ENCODE data around the gene IGSF21.

IGSF21 gene

GRCh38 chr1:18419113-18419844 lies 311.7 kb downstream of the IGSF21 start:
- no peak for DNase-seq (ENCODE audit: low read depth)
- TF ChIP-seq, protein P1, sequence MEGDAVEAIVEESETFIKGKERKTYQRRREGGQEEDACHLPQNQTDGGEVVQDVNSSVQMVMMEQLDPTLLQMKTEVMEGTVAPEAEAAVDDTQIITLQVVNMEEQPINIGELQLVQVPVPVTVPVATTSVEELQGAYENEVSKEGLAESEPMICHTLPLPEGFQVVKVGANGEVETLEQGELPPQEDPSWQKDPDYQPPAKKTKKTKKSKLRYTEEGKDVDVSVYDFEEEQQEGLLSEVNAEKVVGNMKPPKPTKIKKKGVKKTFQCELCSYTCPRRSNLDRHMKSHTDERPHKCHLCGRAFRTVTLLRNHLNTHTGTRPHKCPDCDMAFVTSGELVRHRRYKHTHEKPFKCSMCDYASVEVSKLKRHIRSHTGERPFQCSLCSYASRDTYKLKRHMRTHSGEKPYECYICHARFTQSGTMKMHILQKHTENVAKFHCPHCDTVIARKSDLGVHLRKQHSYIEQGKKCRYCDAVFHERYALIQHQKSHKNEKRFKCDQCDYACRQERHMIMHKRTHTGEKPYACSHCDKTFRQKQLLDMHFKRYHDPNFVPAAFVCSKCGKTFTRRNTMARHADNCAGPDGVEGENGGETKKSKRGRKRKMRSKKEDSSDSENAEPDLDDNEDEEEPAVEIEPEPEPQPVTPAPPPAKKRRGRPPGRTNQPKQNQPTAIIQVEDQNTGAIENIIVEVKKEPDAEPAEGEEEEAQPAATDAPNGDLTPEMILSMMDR (IDR thresholded peaks at IDR 0.05; ENCODE audit: control insufficient read depth, insufficient read depth, low read depth, low read length, missing control alignments) = no peak

GRCh38 chr1:18419845-18420184 lies 312.2 kb downstream of the IGSF21 start:
- H3K4me3 ChIP-seq (ENCODE audit: control insufficient read depth, low read depth, low read length) = no peak overlapping the region
- DNase-seq (ENCODE audit: low read depth) = no peak
- TF ChIP-seq, protein P1 (IDR thresholded peaks at IDR 0.05; ENCODE audit: control insufficient read depth, insufficient read depth, low read depth, low read length, missing control alignments) = no peak

More at GRCh38 chr1:18419113-18419844, 311.7 kb downstream of the IGSF21 start:
- H3K4me3 ChIP-seq (ENCODE audit: control insufficient read depth, low read depth, low read length) = no peak overlapping the region

DNA sequence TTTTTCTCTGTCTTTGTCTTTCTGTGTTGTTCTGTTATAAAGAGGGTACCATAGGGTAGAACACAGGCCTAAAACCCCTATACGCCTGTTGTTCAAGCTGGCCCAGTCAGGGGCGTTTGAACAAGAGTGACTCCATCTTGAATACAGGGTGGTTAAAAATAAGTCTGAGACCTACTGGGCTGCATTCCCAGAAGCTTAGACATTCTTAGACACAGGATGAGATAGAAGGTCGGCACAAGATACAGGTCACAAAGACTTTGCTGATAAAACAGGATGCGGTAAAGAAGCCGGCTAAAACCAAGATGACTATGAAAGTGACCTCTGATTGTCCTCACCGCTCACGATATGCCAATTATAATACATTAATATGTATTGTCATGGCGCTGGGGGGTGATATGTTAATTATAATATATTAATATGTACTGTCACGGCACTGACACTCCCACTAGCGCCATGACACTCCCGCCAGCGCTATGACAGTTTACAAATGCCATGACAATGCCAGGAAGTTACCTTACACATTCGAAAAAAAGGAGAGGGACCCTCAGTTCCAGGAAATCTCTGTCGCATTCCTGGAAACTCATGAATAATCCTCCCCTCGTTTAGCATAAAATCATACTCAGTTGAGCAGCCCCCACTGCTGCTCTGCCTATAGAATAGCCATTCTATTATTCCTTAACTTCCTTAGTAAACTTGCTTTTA lies 314.6 kb downstream of the IGSF21 start:
- H3K4me3 ChIP-seq (ENCODE audit: control insufficient read depth, low read depth, low read length) = no peak overlapping the region
- no peak for DNase-seq (ENCODE audit: low read depth)
- TF ChIP-seq, protein P1 (IDR thresholded peaks at IDR 0.05; ENCODE audit: control insufficient read depth, insufficient read depth, low read depth, low read length, missing control alignments) = no peak

DNA sequence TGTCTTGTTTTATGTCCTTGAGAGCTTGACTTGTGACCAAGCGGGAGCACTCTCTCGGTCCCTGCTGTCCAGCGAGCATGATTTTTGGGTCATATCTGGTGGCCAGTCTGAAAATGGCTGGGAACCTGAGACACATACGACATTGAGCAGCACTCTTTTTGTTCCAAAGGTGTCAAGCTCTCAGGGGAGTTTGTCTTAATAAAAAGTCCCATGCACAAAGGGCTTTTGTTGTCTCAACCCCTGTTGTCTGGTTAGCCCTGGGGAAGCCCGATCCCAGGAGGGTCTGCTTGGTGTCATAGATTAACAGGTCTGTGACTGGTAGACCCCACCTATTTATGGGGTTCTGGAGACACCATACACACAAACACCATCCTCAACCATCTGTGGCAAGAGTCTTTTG lies 315.4 kb downstream of the IGSF21 start:
- H3K4me3 ChIP-seq (ENCODE audit: control insufficient read depth, low read depth, low read length) = no peak overlapping the region
- TF ChIP-seq, protein P1 (IDR thresholded peaks at IDR 0.05; ENCODE audit: control insufficient read depth, insufficient read depth, low read depth, low read length, missing control alignments) = no peak
- no peak for DNase-seq (ENCODE audit: low read depth)

DNA sequence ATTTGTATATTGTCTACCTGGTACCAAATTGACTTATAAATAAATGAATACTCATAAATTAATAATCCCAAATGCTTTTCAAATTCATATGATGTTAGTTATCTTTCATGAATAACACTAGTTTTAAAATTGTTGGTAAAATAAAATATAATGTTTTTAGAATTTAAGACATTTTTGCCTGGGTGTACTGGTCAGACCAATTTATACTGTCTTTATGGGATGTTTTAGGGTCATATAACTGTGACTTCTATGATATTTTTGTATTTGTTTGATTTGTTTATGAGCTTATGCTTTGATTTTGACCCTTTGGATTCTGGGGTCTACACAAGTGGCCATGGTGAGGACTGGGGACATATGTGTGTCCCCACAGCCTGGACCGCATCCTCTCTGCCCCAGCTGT lies 319.0 kb downstream of the IGSF21 start:
- DNase-seq (ENCODE audit: low read depth) = no peak
- TF ChIP-seq, protein P1 (IDR thresholded peaks at IDR 0.05; ENCODE audit: control insufficient read depth, insufficient read depth, low read depth, low read length, missing control alignments) = no peak
- H3K4me3 ChIP-seq (ENCODE audit: control insufficient read depth, low read depth, low read length) = no peak overlapping the region

All from AG09309 (cell line).